ENCODE measurements around the gene RALGDS.
"Not testable (repeated sequence)": the region's sequence is repeated elsewhere in the genome, so short reads cannot be mapped to it uniquely, and the experiment has no call there.

Gene RALGDS

DNA sequence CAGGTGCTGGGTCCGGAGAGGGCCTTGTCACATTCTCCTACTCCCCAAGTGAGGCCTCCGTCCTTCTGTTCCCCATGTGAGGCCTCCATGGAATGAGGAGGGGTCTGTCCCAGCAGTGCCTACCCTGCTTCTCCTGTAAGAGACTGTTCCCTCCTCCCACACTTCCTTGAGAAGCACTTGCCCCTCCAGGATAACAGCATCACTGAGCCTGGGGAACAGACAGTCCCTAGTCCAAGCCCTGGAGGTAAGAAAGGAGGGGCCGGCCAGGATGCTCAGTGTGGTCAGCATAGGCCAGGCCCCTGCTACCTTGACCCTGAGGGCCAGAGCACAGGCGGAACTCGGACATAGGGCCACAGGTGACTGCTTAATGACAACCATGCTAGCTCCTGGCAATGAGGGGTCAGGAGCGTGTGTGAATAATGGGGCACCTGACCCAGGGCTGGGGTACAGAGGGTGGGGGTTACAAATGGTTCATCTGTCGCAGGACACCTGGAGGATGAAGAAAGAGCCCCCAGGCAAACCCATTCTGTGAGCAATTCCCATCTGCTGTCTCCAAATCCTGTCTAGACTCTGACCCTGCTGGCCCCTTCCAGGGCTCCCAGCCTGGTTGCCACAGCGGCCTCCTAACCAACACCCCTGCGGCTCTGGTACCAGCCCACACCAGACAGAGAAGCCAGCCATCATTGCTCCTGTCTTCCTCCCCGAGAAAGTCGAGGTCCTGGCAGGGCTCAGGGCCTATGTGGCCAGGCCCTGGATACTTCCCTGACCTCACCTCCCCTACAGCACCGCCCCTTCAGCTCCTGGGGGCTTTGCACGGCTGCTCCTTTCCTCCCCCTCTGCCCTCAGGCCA lies 20.3 kb downstream of the RALGDS start:
- H3K36me3 ChIP-seq (ENCODE audit: insufficient read depth, low read length): peaks cover 66% of the 10 kb centered on the region
- H3K9ac ChIP-seq (ENCODE audit: low read depth, low read length): no peak overlapping the region
- H3K4me1 ChIP-seq (ENCODE audit: insufficient read depth, low read length): no peaks in the 10 kb centered on the region
- no peak overlapping the region for H3K27ac ChIP-seq (ENCODE audit: low read depth, low read length)
- no peak overlapping the region for H3K4me3 ChIP-seq (ENCODE audit: low read length)
- 91% methylated on average over 13 of the region's 13 CpGs for WGBS
- H3K9me3 ChIP-seq (ENCODE audit: insufficient read depth, low read depth, low read length): peaks cover 15% of the 10 kb centered on the region; the same call in 1 of the 2 replicates
- H3K27me3 ChIP-seq (ENCODE audit: insufficient read depth, low read length): no peaks in the 10 kb centered on the region

DNA sequence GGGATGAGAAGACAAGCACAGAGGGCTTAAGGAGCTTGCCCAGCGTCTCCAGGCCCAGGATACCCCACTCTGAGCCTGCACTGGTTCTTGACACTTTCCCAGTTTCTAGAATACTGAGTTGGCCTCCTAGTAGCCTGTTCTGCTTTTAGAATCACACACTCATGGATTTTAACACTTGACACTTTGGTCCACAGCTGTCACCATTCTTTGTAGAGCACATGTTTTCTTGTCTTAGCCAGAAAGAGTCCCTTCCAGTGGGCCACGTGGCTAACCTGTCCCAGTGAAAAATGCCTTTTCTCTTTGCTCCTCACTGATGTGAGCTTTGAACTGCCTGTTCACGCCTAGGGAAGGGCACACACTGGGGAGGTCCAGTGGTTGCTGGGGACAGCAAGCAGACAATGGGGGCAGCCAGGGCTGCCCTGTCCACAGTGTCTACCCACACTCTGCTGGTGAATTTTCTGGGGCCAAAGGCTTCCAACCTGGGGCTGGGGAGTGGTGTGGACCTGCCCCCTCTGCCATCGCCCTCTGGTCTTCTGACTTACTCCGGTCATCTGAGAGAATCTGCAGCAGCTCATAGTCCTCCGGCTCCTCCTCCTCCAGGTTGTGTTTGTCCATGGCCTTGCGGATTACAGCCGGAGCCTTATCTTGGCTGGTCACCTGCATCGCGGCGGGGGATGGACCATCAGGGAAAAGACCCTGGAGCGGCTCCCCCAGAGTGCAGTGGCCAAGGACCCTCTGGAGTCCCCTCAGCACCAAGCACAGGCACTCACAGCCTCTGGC lies 21.1 kb downstream of the RALGDS start:
- no peak overlapping the region for H3K4me3 ChIP-seq (ENCODE audit: low read length)
- WGBS: 93% methylated on average over 12 of the region's 12 CpGs
- peaks cover 66% of the 10 kb centered on the region for H3K36me3 ChIP-seq (ENCODE audit: insufficient read depth, low read length)
- H3K27ac ChIP-seq (ENCODE audit: low read depth, low read length): no peak overlapping the region
- H3K4me1 ChIP-seq (ENCODE audit: insufficient read depth, low read length): no peaks in the 10 kb centered on the region
- H3K27me3 ChIP-seq (ENCODE audit: insufficient read depth, low read length): no peaks in the 10 kb centered on the region
- no peak overlapping the region for H3K9ac ChIP-seq (ENCODE audit: low read depth, low read length)
- peaks cover 21% of the 10 kb centered on the region; the same call in 1 of the 2 replicates for H3K9me3 ChIP-seq (ENCODE audit: insufficient read depth, low read depth, low read length)

DNA sequence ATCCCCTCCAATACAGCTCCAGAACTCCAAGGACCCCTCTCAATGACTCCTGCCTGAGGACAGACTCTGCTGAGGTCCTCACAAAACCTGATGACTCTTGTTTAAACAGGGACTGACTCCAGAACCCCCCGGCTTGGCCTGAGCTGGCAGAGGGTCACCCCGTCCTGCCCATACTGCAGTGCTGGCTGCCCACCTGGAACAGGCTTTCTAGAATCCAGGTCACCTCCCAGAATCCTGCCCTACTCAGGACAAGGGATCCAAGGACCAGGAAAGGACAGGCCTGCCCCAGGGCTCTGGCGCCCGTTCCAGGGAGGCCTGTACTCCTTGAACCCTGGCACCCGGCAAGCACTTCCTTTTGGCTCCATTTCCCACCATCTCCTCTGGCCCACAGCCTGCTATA lies 22.2 kb downstream of the RALGDS start:
- H3K9me3 ChIP-seq (ENCODE audit: insufficient read depth, low read depth, low read length): peaks cover 21% of the 10 kb centered on the region; the same call in 1 of the 2 replicates
- H3K9ac ChIP-seq (ENCODE audit: low read depth, low read length): no peak overlapping the region
- peaks cover 66% of the 10 kb centered on the region for H3K36me3 ChIP-seq (ENCODE audit: insufficient read depth, low read length)
- WGBS: 93% methylated on average over 5 of the region's 5 CpGs
- no peak overlapping the region for H3K4me3 ChIP-seq (ENCODE audit: low read length)
- H3K4me1 ChIP-seq (ENCODE audit: insufficient read depth, low read length): no peaks in the 10 kb centered on the region
- H3K27me3 ChIP-seq (ENCODE audit: insufficient read depth, low read length): no peaks in the 10 kb centered on the region
- no peak overlapping the region for H3K27ac ChIP-seq (ENCODE audit: low read depth, low read length)

DNA sequence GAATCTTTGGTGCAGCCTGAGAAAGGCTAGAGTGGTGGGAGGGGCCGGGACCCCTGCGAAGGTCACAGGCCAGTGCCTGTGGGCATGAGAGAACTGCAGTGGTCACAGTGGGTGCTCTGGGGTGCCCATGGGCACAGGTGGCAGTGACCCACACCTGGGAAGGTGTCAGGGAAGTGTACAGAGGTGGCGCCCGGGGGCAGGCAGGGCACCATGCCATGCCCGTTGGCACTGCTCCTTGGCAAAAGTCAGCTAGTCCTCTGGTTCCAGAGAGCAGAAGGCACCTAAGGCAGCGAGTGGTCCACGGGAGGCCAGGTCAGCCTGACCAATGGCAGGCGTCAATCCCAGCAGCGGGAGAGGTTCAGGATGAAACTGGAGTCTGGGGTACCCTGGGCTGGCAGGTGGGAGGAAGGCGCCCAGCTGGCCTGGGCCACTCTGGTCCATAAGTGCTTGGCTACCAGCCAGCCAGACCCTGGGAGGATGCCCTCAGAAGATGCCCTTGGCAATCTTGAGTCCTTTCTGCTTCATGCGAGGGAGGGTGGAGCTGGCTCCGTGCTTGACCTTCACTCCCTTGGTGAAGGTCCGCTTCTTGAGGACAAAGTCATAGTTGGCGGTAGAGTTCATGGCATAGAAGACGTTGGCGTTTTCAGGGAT lies 22.8 kb downstream of the RALGDS start:
- Histone ChIP-seq H3K36me3 (ENCODE audit: insufficient read depth, low read length) (peaks cover 66% of the 10 kb centered on the region), H3K4me3 (ENCODE audit: low read length) (no peak overlapping the region), H3K27me3 (ENCODE audit: insufficient read depth, low read length) (no peaks in the 10 kb centered on the region), H3K4me1 (ENCODE audit: insufficient read depth, low read length) (no peaks in the 10 kb centered on the region), H3K9ac (ENCODE audit: low read depth, low read length) (no peak overlapping the region), H3K27ac (ENCODE audit: low read depth, low read length) (no peak overlapping the region), H3K9me3 (ENCODE audit: insufficient read depth, low read depth, low read length) (peaks cover 21% of the 10 kb centered on the region; the same call in 1 of the 2 replicates)
- 88% methylated on average over 16 of the region's 16 CpGs for WGBS

- WGBS: 92% methylated on average over 2 of the region's 3 CpGs
- Histone ChIP-seq H3K36me3 (ENCODE audit: insufficient read depth, low read length) (peaks cover 39% of the 10 kb centered on the region), H3K27me3 (ENCODE audit: insufficient read depth, low read length) (no peaks in the 10 kb centered on the region), H3K27ac (ENCODE audit: low read depth, low read length) (no peak overlapping the region), H3K4me3 (ENCODE audit: low read length) (no peak overlapping the region), H3K9ac (ENCODE audit: low read depth, low read length) (no peak overlapping the region), H3K4me1 (ENCODE audit: insufficient read depth, low read length) (no peaks in the 10 kb centered on the region), H3K9me3 (ENCODE audit: insufficient read depth, low read depth, low read length) (peaks cover 21% of the 10 kb centered on the region; the same call in 1 of the 2 replicates)
Measured at GRCh38 chr9:133094842-133095393, 26.1 kb downstream of the RALGDS start.

GRCh38 chr9:133094351-133094750 lies 26.7 kb downstream of the RALGDS start:
- H3K27ac ChIP-seq (ENCODE audit: low read depth, low read length); H3K4me3 ChIP-seq (ENCODE audit: low read length); H3K9ac ChIP-seq (ENCODE audit: low read depth, low read length); H3K27me3 ChIP-seq (ENCODE audit: insufficient read depth, low read length); H3K4me1 ChIP-seq (ENCODE audit: insufficient read depth, low read length): not testable (repeated sequence)
- peaks cover 33% of the 10 kb centered on the region for H3K36me3 ChIP-seq (ENCODE audit: insufficient read depth, low read length)
- 96% methylated on average over 4 of the region's 4 CpGs for WGBS
- peaks cover 21% of the 10 kb centered on the region; the same call in 1 of the 2 replicates for H3K9me3 ChIP-seq (ENCODE audit: insufficient read depth, low read depth, low read length)

- H3K36me3 ChIP-seq (ENCODE audit: insufficient read depth, low read length): 0 out of 2 replicates have a peak, but pooled peaks cover under 1% of the 10 kb centered on the region
- WGBS: 92% methylated on average over 11 of the region's 11 CpGs
- H3K4me1 ChIP-seq (ENCODE audit: insufficient read depth, low read length): no peaks in the 10 kb centered on the region
- H3K9ac ChIP-seq (ENCODE audit: low read depth, low read length): no peak overlapping the region
- no peaks in the 10 kb centered on the region for H3K27me3 ChIP-seq (ENCODE audit: insufficient read depth, low read length)
- H3K9me3 ChIP-seq (ENCODE audit: insufficient read depth, low read depth, low read length): peaks cover 7% of the 10 kb centered on the region; the same call in 1 of the 2 replicates
- no peak overlapping the region for H3K27ac ChIP-seq (ENCODE audit: low read depth, low read length)
- no peak overlapping the region for H3K4me3 ChIP-seq (ENCODE audit: low read length)
Measured at GRCh38 chr9:133090752-133091385, 30.2 kb downstream of the RALGDS start.

DNA sequence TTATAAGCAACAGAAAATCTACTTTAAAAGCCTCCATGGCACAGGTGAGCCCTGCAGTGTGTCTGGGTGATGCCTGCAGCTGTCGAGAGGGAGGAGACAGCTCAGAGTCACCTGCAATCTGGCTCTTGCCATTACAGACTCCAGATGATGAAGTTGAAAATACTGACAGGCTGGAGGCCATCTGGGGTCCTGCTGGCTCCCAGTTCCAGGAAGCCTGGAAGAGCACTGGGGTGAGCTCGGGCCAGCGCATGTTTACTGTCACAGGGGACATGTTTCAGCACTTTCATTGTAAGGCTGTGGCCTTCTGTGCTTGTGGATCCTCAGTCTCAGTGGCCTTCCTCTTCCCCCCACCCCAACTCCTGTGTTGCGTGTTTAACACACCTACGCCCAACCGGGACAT lies 30.9 kb downstream of the RALGDS start:
- Histone ChIP-seq H3K9me3 (ENCODE audit: insufficient read depth, low read depth, low read length) (no peaks in the 10 kb centered on the region), H3K27me3 (ENCODE audit: insufficient read depth, low read length) (no peaks in the 10 kb centered on the region), H3K4me1 (ENCODE audit: insufficient read depth, low read length) (no peaks in the 10 kb centered on the region), H3K9ac (ENCODE audit: low read depth, low read length) (no peak overlapping the region), H3K4me3 (ENCODE audit: low read length) (no peak overlapping the region), H3K36me3 (ENCODE audit: insufficient read depth, low read length) (no peaks in the 10 kb centered on the region), H3K27ac (ENCODE audit: low read depth, low read length) (no peak overlapping the region)
- whole genome bisulfite sequencing: 72% methylated on average over 5 of the region's 6 CpGs

DNA sequence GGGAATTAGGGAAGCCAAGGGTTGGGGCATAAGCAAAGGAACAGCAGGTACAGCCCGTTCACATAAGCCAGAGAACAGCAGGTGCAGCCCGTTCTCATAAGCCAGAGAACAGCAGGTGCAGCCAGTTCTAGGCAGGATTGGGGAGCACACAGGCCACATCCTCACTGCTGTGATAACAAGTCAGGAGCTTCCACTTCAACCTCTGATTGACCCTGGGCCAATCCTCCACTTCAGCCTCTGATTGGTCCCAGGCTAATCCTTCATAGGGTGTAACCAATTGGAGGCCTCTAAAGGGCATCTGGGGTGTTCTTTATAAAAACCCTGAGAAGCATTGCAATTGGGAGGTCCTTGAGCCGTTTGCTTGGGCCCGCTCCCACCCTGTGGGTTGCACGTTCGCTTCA lies 31.8 kb downstream of the RALGDS start:
- Histone ChIP-seq H3K27ac (ENCODE audit: low read depth, low read length) (no peak overlapping the region), H3K9me3 (ENCODE audit: insufficient read depth, low read depth, low read length) (no peaks in the 10 kb centered on the region), H3K4me3 (ENCODE audit: low read length) (no peak overlapping the region), H3K9ac (ENCODE audit: low read depth, low read length) (no peak overlapping the region), H3K4me1 (ENCODE audit: insufficient read depth, low read length) (no peaks in the 10 kb centered on the region), H3K27me3 (ENCODE audit: insufficient read depth, low read length) (no peaks in the 10 kb centered on the region), H3K36me3 (ENCODE audit: insufficient read depth, low read length) (no peaks in the 10 kb centered on the region)
- 91% methylated on average over 6 of the region's 6 CpGs for WGBS

DNA sequence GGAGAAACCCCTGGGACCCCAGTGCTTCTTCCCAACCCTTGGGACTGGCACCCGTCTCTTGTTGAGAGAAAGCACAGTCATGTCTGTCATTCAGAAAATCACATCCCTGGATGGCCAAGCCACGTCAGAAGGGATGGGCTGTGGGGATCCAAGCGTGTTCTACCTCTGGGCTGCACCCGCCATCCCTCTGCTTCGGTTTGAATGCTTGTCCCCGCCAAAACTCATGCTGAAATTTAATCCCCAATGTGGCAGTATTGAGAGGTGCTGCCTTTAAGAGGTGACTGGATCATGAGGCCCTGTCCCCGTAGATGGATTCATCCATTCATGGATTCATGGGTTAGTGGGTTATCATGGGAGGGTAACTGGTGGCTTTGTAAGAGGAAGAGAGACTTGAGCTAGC lies 32.3 kb downstream of the RALGDS start:
- Histone ChIP-seq H3K9me3 (ENCODE audit: insufficient read depth, low read depth, low read length) (no peaks in the 10 kb centered on the region), H3K27me3 (ENCODE audit: insufficient read depth, low read length) (no peaks in the 10 kb centered on the region), H3K4me3 (ENCODE audit: low read length) (no peak overlapping the region), H3K9ac (ENCODE audit: low read depth, low read length) (no peak overlapping the region), H3K36me3 (ENCODE audit: insufficient read depth, low read length) (no peaks in the 10 kb centered on the region), H3K4me1 (ENCODE audit: insufficient read depth, low read length) (no peaks in the 10 kb centered on the region), H3K27ac (ENCODE audit: low read depth, low read length) (no peak overlapping the region)
- 94% methylated on average over 7 of the region's 7 CpGs for WGBS

All from HUES64 (cell line).